K562 (cell line): ENCODE data around the gene LTN1. TPM values are rescaled to one million over a fixed set of nuclear protein-coding genes. Genes with fewer than 3 reads are reported as not detected.

ENCODE experiments used
- CC2D1A ChIP-seq: fragments of 450-650 bp; IDR thresholded peaks from 2 replicates; pipeline ENCODE4 v1.6.1; 2017; ENCODE audit warnings: mild to moderate bottlenecking
- HBP1 ChIP-seq: fragments of 450-650 bp; formaldehyde crosslinking; IDR thresholded peaks from 2 replicates; pipeline ENCODE4 v1.4.0; 2022; ENCODE audit warnings: missing genetic modification characterization
- HDAC1 ChIP-seq, 2 experiments: fragments of 450-650 bp; IDR thresholded peaks; 2 replicates each; pipeline ENCODE4 v1.6.1; 2016 to 2017; ENCODE audit warnings: inconsistent platforms in 1 of 2, mild to moderate bottlenecking in 1 of 2, moderate library complexity in 1 of 2
- L3MBTL2 ChIP-seq: fragments of 450-650 bp; IDR thresholded peaks from 2 replicates; pipeline ENCODE4 v1.6.1; 2016; ENCODE audit warnings: mild to moderate bottlenecking, moderate library complexity
- TAF9B ChIP-seq: fragments of 450-650 bp; IDR thresholded peaks from 2 replicates; pipeline ENCODE4 v1.6.1; 2018; ENCODE audit warnings: mild to moderate bottlenecking; ENCODE audit not compliant: partially characterized antibody
- TBP ChIP-seq: optimal IDR thresholded peaks from 2 replicates; pipeline ENCODE3; 2011; ENCODE audit warnings: low read depth, low read length, improper control_type of control experiment
- ZBTB26 ChIP-seq: fragments of 450-650 bp; formaldehyde crosslinking; IDR thresholded peaks from 2 replicates; pipeline ENCODE4 v1.4.0; 2022; ENCODE audit warnings: missing genetic modification characterization
- ZBTB40 ChIP-seq, 2 experiments: fragments of 450-650 bp in 1 of 2; sonication (generic) in 1 of 2; formaldehyde crosslinking in 1 of 2; IDR thresholded peaks; 2 replicates each; pipeline versions ENCODE4 v1.7.1 to v1.9.0; 2016 to 2022; ENCODE audit warnings: inconsistent platforms in 1 of 2, mild to moderate bottlenecking in 1 of 2, missing genetic modification reagents in 1 of 2
- ZHX1 ChIP-seq: fragments of 150-350 bp; conservative IDR thresholded peaks from 2 replicates; pipeline ENCODE4 v1.6.1; 2014; ENCODE audit warnings: low read length
- ZNF324 ChIP-seq: fragments of 250-450 bp; sonication (Bioruptor Pico); IDR thresholded peaks from 2 replicates; pipeline ENCODE4 v1.4.0; 2020; ENCODE audit warnings: mild to moderate bottlenecking
- polyA plus RNA-seq, 8 experiments: library from polyadenylated mRNA; depleted of rRNA in 4 of 8; stranded (reverse) in 5 of 8; unstranded in 3 of 8; fragments of >200 nt; fragmentation: Nextera tagmentation in 2 of 8; fragmentation: Illumina TruSeq in 1 of 8; extraction: Ambion mirVana in 2 of 8; extraction: Trizol in 1 of 8; gene quantifications; 2 replicates each; pipeline versions ENCODE4 v1.2.1 to v1.2.3, GENCODE V29; 2011 to 2014; ENCODE audit warnings: inconsistent platforms in 1 of 8, missing spikeins in 1 of 8
- total RNA-seq, 7 experiments: library from RNA; depleted of rRNA in 6 of 7; stranded (reverse); fragments of >200 nt in 6 of 7; fragmentation: Illumina TruSeq in 2 of 7; extraction: Trizol in 2 of 7; gene quantifications; 2 replicates each; pipeline versions ENCODE4 v1.2.1 to v1.2.3, GENCODE V29; 2011 to 2021; ENCODE audit warnings: low replicate concordance in 1 of 7

LTN1 gene
- total and polyA plus RNA-seq, 9 of the 15 experiments (the other 6 are each of a cell fraction or from before 2014, with no cell fraction given) = 15.7 to 49.6 (median 28.7) TPM

- no peak for TF ChIP-seq ZHX1
- 0 out of 2 replicates have a peak, but pooled peaks have one; percentile 11 for TF ChIP-seq L3MBTL2
- no peak for TF ChIP-seq ZNF324
- TF ChIP-seq ZBTB26 (CRISPR knock-in tag) = 0 out of 2 replicates have a peak, but pooled peaks have one; percentile 39
- TF ChIP-seq ZBTB40 (IDR thresholded peaks at IDR 0.05) = 0 out of 2 replicates have a peak, but pooled peaks have one; percentile 16
- no peak for TF ChIP-seq ZBTB40 (CRISPR knock-in tag; IDR thresholded peaks at IDR 0.05)
- TF ChIP-seq HDAC1 (IDR thresholded peaks at IDR 0.05) = 0 out of 4 replicates have a peak, but pooled peaks of 1 of the 2 experiments have one; percentile 26
- 0 out of 2 replicates have a peak, but pooled peaks have one; percentile 9 for TF ChIP-seq CC2D1A
- no peak for TF ChIP-seq TAF9B
- TF ChIP-seq HBP1 = 0 out of 2 replicates have a peak, but pooled peaks have one; percentile 61
- peak; percentile 13 for TF ChIP-seq TBP
Measured at GRCh38 chr21:29017639-29018237, 25.1 kb upstream of the LTN1 start (continued).
